SH-SY5Y (cell line): Measurements from ENCODE around the gene SLC25A31.

Experiments
- GATA2 ChIP-seq: IDR thresholded peaks from 2 replicates; pipeline ENCODE4 v1.6.1; 2011; ENCODE audit warnings: mild to moderate bottlenecking, low read depth, low read length
- GATA3 ChIP-seq: IDR thresholded peaks from 2 replicates; pipeline ENCODE4 v1.6.1; 2011; ENCODE audit warnings: low read depth, mild to moderate bottlenecking, low read length, moderate library complexity

DNA sequence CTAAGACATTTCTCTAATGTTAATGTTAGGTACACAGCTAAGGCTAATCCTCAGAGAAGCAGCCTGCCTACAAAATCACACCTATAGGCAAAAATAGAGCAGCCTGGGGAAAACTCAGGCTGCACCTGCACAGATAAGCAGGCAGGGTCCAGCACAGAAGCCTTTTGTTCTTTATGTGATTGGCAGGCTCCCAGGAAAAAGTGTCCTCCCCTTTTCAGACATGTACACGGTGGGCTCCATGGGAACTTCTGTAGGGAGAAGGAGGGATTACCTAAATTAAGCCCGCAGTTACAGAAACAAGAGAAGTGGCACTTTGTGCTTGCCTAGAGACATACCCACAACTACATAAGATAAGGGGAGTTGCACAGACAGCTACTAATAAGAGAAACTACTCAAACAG, 47.9 kb downstream of the SLC25A31 start:
- TF ChIP-seq GATA2 = no peak
- TF ChIP-seq GATA3 = no peak
